DND-41 (cell line): ENCODE measurements around the gene VASP.

Experiments
- ATAC-seq: fragments of 200-7000 bp; cut with Tn5 transposase; 3 replicates; pipeline ENCODE4 v1.9.1; 2021; ENCODE audit warnings: low read depth; ENCODE audit not compliant: insufficient read depth
- DNase-seq: peaks from one replicate; pipeline ENCODE4 v3.0.0-alpha.2; 2020
- H2AFZ ChIP-seq: 2 replicates; pipeline ENCODE4 v1.6.0; 2012; ENCODE audit warnings: low read depth, low read length
- H3K27ac ChIP-seq: 2 replicates; pipeline ENCODE4 v1.5.1; 2012; ENCODE audit warnings: low read length, inconsistent platforms
- H3K27me3 ChIP-seq: fragments of 200-600 bp; sonication (generic); 2 replicates; pipeline ENCODE4 v1.6.0; 2012; ENCODE audit warnings: low read length, mild to moderate bottlenecking, inconsistent platforms; ENCODE audit not compliant: insufficient read depth, poor library complexity
- H3K36me3 ChIP-seq: 2 replicates; pipeline ENCODE4 v1.5.1; 2012; ENCODE audit warnings: low read length, inconsistent platforms; ENCODE audit not compliant: insufficient read depth
- H3K4me1 ChIP-seq: 2 replicates; pipeline ENCODE4 v1.5.1; 2012; ENCODE audit warnings: mild to moderate bottlenecking, low read length; ENCODE audit not compliant: insufficient read depth
- H3K4me2 ChIP-seq: 2 replicates; pipeline ENCODE4 v1.6.0; 2012; ENCODE audit warnings: mild to moderate bottlenecking, moderate library complexity, low read length, inconsistent platforms; ENCODE audit not compliant: insufficient read depth
- H3K4me3 ChIP-seq, 2 experiments: fragments of 200-600 bp in 1 of 2; shearing (Covaris generic) in 1 of 2; 2 replicates each; pipeline ENCODE4 v1.5.1; 2012 to 2016; ENCODE audit warnings: inconsistent platforms in 2 of 2, low read length in 2 of 2, mild to moderate bottlenecking in 2 of 2, low read depth in 1 of 2, moderate library complexity in 1 of 2
- H3K79me2 ChIP-seq: 2 replicates; pipeline ENCODE4 v1.6.0; 2012; ENCODE audit warnings: low read length, inconsistent platforms; ENCODE audit not compliant: insufficient read depth
- H3K9ac ChIP-seq: 2 replicates; pipeline ENCODE4 v1.6.0; 2012; ENCODE audit warnings: low read depth, mild to moderate bottlenecking, inconsistent platforms, low read length, moderate library complexity
- H3K9me3 ChIP-seq: 2 replicates; pipeline ENCODE4 v1.5.1; 2012; ENCODE audit warnings: low read length, moderate library complexity, mild to moderate bottlenecking, inconsistent platforms; ENCODE audit not compliant: insufficient read depth, severe bottlenecking
- H4K20me1 ChIP-seq: 2 replicates; pipeline ENCODE4 v1.6.0; 2012; ENCODE audit warnings: low read length; ENCODE audit not compliant: insufficient read depth
- CTCF ChIP-seq: IDR thresholded peaks from 2 replicates; pipeline ENCODE4 v1.5.1; 2012; ENCODE audit warnings: borderline replicate concordance, low read length, moderate library complexity, mild to moderate bottlenecking; ENCODE audit not compliant: poor library complexity, severe bottlenecking; ENCODE audit errors: extremely low read depth
- EZH2 ChIP-seq: IDR thresholded peaks from 3 replicates; pipeline ENCODE4 v1.6.1; 2012; ENCODE audit warnings: borderline replicate concordance, low read depth, mild to moderate bottlenecking, moderate library complexity, low read length, inconsistent platforms; ENCODE audit not compliant: severe bottlenecking

The VASP gene

GRCh38 chr19:45467115-45467455 lies 40.2 kb upstream of the VASP start:
- ATAC-seq (no peak), DNase-seq (no peak)
- no peak overlapping the region for H3K27ac ChIP-seq
- peaks cover 5% of the 10 kb centered on the region for H3K27me3 ChIP-seq
- no peaks in the 10 kb centered on the region for H3K79me2 ChIP-seq
- H3K4me1 ChIP-seq, result peaks cover 36% of the 10 kb centered on the region
- TF ChIP-seq EZH2, result no peak
- peak; percentile 43 for TF ChIP-seq CTCF
- H2AFZ ChIP-seq, result peak overlapping the region; percentile 36; the same call in 1 of the 2 replicates
- no peaks in the 10 kb centered on the region for H3K36me3 ChIP-seq
- H3K9ac ChIP-seq, result peak overlapping the region; percentile 43
- H3K4me2 ChIP-seq, result peak overlapping the region; percentile 99
- H3K9me3 ChIP-seq, result no peaks in the 10 kb centered on the region
- peak overlapping the region; percentile 15 to 88; a peak in 3 of 4 replicates for H3K4me3 ChIP-seq
- peaks cover 14% of the 10 kb centered on the region for H4K20me1 ChIP-seq

GRCh38 chr19:45467456-45468158 lies 39.7 kb upstream of the VASP start, which contains the start of gene FOSB:
TSS of gene FOSB (plus strand) at chr19:45467996. CDS start at chr19:45468587, 591 bp downstream.
- TF ChIP-seq CTCF (no peak), EZH2 (no peak)
- H3K27ac ChIP-seq, result peak within 1 kb of the TSS; percentile 32; the same call in 1 of the 2 replicates
- no peaks in the 10 kb centered on the region for H3K79me2 ChIP-seq
- H2AFZ ChIP-seq, result peak within 1 kb of the TSS; percentile 86
- H3K4me2 ChIP-seq, result peak within 1 kb of the TSS; percentile 99
- H4K20me1 ChIP-seq, result peaks cover 14% of the 10 kb centered on the region
- peak within 1 kb of the TSS; percentile 33 to 88; a peak in 3 of 4 replicates for H3K4me3 ChIP-seq
- ATAC-seq, result peak; percentile 18; the same call in 1 of the 3 replicates
- peak; percentile 90 for DNase-seq
- peaks cover 5% of the 10 kb centered on the region for H3K27me3 ChIP-seq
- no peaks in the 10 kb centered on the region for H3K9me3 ChIP-seq
- peaks cover 36% of the 10 kb centered on the region for H3K4me1 ChIP-seq
- no peaks in the 10 kb centered on the region for H3K36me3 ChIP-seq
- H3K9ac ChIP-seq, result peak within 1 kb of the TSS; percentile 58

GRCh38 chr19:45468159-45468651 lies 39.1 kb upstream of the VASP start:
- DNase-seq (no peak), ATAC-seq (no peak)
- Histone ChIP-seq H4K20me1 (peaks cover 14% of the 10 kb centered on the region), H3K9me3 (no peaks in the 10 kb centered on the region), H2AFZ (no peak overlapping the region), H3K4me1 (peaks cover 36% of the 10 kb centered on the region), H3K36me3 (no peaks in the 10 kb centered on the region), H3K4me3 (peak overlapping the region in 1 of 2 experiments; percentile 88; a peak in 3 of 4 replicates), H3K27me3 (peaks cover 5% of the 10 kb centered on the region), H3K9ac (peak overlapping the region; percentile 58; the same call in 1 of the 2 replicates), H3K4me2 (peak overlapping the region; percentile 99), H3K79me2 (no peaks in the 10 kb centered on the region), H3K27ac (no peak overlapping the region)
- no peak for TF ChIP-seq EZH2
- no peak for TF ChIP-seq CTCF
